ENCODE data around the gene ODC1.

ODC1 gene

GRCh38 chr2:10413503-10413902, 34.6 kb downstream of the ODC1 start:
- no peak for DNase-seq

DNA sequence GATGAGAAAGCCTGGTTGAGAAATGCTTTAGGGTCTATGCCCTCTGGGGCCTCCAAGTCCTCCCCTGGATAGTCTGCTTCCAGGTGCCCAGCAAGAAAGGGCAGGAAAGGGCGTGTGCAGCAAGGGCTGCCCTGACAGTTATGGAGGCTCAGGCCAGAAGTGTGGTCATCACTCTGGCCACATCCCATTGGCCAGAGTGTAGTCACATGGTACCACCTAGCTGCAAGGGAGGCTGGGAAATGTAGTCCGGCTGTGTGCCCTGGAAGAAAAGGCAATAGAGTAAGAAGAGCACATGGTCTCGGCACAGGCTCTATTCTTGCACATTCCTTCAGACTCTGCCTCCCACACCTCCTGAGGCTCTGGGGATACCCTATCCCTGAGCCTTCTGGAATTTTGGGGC, 35.7 kb downstream of the ODC1 start:
- DNase-seq, result no peak

DNA sequence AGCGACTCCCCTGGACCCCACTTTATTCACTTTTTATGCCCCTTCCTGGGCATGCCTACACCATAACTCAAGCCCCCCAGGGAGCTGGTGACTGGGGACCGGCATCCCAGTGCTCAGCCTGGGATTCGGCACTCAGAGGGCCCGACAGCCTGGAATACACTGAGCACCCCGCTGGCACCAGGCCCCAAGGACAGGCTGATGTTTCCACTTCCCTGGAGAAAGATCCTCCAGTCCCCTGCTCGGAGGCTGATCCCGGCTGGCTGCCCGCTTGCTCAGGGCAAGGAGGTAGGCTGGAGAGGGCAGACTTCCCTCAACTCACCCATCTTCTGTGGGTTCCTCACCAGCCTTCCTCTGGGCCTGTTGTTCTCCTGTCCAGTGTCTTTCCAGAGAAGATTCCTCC, 36.6 kb downstream of the ODC1 start:
- no peak for DNase-seq

GRCh38 chr2:10410823-10411437, 37.2 kb downstream of the ODC1 start:
- peak; percentile 3 for DNase-seq

DNA sequence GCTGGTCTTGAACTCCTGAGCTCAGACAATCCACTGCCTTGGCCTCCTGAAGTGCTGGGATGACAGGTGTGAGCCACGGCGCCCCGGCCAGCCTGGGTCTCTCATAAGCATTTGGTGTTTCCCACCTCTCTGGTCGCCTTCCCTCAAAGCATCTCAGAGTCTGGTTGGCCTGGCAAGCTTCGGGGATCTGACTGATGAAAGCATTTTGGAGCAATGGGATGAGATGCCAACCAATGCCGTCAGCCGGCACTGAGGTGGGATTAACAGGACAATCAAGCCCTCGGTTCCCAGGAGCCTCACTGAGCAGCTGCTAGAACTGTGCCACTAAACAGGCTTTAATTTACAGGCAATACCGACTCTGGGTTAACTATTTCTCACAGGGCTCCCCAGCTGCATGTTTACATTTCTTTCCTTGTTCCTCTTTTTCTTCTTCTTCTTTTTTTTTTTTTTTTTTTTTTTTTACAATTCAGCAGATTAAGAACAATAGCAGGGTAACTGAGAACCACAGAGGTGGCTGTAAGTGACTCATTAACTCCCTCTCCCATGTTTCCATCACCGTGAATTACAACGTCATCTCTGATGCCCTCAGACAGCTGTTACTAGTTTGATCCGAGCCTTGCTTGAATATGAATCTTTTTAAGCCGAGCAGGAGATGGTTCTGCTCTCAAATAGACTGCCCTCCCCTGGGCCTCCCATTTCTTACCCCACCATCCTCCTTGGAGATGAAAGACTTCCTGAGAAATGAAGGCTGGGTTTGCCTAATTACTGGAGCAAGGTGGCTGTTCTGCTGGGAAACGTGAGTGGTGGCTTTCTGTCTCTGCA, 37.9 kb downstream of the ODC1 start:
- no peak for DNase-seq

DNA sequence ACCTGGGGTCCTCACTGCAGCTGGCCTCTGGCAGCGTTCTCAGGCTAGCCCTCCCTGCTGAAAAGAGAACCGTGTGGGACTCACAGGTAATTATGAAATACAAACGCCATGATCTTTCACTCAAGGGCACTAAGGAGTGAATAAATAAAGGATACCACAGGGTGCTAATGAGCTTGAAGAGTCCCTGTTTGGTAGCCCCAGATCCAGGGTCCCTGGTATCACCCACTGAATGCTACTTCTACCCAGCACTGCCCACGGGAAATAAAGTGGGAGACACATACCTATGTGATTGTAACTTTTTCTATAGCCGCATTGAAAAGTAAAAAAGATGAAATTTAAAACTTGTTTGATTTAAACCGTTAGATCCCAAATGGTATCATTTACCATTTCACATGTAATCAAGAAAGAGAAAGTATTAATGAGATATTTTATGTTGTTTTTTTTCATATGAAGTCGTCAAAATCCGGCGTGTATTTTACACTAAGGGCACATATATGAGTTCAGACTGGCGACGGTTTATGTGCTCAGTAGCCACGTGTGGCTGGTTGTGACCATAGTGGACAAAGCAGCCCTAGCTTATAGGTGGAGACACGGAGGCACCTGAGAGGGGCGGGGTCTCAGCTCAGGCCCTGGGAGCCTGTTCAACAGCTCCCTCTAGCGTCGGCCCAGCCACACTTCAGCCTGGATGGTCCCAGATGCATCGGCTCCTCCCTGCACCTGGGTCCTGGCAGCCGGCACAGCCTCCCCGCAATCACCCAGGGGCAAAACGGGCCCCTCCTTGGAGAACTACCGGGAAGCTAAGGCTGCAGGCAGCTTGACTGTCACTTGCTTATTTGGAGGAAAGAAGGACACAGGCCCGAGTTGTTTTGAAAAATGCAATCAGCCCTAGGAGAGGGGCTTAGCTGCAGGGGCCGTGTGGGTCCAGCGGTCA, 39.2 kb downstream of the ODC1 start:
- DNase-seq, result peak; percentile 76

DNA sequence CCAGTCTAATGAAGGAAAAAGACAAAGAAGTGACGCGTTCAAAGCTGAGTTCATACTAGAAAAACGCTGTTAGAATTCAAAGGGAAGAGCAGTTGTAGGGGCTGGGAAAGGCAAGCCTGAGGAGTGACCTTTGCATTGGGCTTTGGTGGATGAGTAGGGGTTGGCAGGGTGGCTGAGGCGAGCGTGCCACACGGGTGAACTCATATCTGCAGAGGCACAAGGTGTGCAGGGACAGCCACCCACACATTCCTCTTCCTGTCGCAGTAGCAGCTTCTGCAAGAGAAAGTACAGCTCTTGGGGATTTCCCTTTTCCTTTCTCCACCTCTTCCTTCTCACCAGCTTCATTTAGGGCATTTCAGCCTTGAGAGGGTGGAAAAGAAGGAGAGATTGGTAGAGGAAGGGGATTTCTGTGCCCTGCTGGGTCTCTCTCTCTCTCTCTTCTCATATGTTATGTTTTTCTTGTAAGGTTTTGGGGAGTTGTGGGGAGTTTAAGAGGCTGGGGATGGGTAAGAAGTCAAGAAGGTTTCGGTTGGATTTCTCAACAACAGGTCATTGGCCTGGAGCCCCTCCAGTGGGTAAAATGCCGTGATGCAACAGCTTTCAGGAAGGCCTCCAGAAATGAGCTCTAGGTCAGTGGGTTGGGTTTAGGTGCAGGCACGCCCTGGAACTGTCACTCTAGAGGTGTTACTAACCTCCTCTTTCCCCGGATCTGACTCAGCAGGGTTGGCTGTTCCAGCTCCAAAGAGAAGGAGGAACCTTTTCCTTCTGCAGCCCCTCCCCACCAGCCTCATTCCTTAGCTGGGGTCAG, 40.1 kb downstream of the ODC1 start:
- DNase-seq, result no peak

DNA sequence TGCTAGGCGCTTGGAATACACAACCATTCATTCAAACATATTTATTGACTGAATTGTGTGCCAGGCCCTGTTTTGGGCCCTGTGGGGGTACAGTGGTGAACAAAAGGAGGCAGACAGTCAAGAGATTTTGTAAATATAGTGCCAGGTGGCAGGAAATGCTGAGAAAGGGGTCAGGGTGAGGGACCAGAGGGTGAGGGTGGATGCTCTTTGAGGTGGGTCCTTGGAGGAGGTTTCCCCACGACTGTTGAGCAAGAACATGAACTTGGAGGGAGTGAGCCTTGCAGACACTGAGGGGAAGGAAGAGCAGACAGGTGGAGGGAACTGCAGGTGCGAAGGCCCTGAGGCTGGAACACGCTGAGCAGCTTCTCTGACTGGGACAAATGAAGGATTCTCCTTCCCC, 40.7 kb downstream of the ODC1 start:
- DNase-seq, result peak; percentile 7

DNA sequence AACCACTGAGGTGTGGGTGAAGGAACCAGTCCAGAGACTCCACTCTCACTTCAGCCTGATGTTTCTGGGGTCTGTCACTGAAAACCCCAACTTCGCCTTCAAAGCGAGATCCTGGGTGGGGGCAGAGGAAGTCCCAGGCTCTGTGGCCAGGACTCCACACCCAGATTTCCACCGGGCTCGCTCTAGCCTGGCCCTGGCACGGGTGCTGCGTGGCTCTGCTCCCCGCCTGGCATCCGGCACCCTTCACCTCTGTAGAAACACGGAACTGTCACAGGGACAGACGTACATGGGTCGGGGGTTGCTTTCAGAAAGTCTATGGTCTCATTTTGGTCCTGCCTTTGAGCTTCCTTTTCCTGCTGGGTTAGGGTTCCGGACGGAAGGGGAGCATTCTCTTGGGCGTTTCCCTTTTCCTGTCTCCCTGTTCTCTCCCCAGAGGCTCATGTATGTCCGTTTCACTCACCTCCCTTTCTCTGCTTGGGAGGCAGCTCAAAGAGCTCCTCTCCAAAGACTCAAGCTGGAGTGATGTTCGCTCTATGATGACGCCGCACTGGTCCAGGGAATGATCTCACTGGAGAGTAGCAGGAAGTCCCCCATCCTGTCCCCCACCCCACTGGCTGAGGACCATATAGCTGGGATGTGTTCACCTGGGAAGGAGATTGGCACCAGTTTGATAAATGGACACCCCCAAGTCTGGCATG, 41.5 kb downstream of the ODC1 start:
- no peak for DNase-seq

DNA sequence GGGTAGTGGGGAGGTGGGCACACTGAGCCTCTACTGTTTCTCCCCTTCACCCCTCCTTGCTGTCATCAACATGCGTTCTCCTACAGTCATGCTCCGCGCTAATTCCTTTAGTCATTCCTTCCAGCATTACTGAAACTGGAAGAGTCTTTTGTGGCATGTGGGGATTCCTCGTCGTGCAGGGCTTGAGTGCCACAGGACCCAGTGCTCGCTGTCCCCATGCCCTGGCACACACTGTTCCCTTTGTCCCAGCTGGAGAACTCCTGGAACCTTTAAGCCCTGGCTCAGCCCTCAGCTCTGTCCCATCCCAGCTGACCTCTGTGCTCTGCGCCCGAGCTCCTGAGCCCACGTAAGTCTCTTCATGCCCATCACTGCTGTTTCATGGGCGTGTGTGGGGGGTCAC, 42.1 kb downstream of the ODC1 start:
- no peak for DNase-seq

DNA sequence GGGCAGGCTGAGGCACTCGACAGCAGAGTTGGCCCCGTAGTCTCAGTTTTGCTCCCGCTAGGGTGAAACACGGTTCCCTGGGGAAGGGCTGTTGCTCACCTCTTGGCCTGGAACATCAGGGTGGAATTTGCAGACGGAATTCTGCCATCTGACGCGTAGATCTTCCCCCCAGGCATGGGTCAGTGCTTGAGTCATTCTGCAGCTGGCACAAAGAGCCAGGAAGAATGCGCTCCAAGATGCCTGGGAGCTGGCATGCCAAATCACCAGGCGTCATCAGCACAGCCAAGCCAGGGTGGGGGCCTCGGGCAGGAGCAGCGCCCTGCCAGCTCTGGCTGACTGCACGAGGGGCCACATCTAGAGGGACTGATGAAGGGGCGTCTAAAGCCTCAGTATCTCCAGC, 42.7 kb downstream of the ODC1 start:
- DNase-seq, result no peak

DNA sequence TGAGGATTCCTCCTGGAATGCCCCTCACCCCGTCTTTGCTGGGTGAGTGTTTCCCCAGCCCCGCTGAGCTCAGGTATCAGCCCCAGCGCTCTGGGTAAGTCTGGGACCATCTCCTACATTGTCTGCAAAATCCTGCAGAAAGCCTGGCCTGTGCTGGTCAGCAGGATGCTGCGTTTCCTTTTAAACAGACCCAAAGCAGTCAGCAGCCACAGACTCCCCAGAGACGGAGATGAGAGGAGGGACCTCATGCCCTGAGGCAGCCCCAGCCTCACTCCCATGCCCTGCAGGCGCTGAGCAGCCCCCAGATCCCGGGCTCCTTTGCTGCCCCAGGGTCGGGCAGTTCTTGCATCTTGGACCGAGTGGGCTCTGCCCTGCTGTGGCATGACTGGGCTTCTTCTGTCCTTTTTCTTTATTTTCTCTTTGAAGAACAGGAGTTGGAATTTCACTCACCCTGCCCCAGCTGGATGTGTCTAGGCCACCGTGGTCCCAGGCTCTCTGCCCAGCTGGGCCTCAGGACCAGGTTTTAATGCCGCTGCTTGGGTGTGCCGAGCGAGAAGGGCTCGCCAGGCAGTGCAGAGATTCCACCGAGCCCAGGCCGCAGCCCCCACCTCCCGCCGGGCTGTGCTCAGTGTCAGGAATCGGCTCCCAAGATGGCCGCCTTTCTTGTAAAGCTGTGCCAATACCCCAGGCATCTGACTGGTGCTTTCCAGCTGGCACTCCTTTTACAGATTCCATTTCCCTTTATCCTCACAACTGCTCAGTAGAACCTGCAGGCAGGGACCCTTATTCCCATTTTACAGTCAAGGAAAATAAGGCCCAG, 43.6 kb downstream of the ODC1 start:
- DNase-seq, result no peak

DNA sequence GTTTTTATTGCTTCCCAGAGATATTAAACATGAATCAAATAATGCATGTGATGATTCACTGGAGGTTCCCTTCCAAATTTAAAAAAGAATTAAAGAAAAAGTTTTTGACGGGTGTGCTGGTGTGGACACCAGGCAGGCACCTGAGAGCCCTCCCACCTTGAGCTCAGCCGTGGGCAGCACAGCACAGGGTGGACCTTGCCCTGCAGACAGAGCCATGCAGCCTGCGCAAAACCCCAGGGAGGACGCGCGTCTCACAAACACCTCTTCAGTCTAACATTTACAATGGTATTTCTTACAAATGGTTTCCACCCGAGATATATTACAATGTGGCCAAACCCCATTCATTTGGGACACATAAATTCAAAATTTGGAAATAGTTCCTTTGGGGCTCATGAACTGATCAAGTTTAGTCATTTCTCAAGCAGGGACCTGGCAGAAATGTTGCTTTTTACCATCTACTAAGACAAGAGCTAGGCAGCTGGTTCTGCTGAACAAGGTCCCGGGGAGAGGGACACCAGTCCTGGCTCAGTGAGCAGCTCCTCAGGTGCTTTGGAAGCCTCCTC, 45.4 kb downstream of the ODC1 start:
- no peak for DNase-seq

DNA sequence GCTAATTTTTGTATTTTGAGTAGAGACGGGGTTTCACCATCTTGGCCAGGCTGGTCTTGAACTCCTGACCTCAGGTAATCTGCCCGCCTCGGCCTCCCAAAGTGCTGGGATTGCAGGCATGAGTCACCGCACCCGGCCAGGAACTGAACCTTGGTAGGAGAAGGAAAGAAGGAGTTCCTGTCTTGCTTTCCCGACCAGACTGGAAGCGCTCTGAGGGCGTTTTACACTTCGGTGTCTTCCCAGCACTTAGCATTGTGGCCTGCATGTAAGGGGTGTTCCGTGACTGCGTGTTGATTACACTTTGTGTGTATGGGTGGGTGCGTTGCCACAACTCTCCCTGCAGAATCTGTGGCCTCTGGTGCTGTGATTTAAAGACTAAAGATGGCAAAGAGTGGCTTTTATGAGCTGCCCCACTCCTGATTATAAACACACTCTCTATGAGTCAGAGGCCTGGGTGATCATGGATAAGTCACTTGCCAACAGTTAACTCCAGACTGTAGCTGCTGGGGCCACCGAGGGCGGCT, 46.0 kb downstream of the ODC1 start:
- no peak for DNase-seq

- no peak for DNase-seq
Observed at GRCh38 chr2:10400978-10401951, 46.9 kb downstream of the ODC1 start.

GRCh38 chr2:10400568-10400977, 47.6 kb downstream of the ODC1 start:
- no peak for DNase-seq

- no peak for DNase-seq
Observed at GRCh38 chr2:10400002-10400401, 48.1 kb downstream of the ODC1 start.

DNA sequence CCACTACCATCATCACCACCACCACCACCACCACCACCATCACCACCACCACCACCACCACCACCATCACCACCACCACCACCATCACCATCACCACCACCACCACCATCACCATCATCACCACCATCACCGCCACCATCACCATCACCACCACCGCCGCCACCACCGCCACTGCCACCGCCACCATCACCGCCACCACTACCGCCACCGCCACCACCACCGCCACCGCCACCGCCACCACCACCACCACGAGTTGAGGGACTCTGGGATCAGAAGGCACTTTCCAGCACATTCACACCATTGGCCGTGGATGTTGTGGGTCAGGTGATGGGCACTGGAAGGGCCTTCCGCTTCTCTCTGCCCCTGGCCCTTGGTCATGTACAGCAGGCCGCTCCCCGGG, 48.8 kb downstream of the ODC1 start:
- no peak for DNase-seq

- DNase-seq, result no peak
Observed at GRCh38 chr2:10398496-10398895, 49.6 kb downstream of the ODC1 start.

Data from NCI-H1092 treated with DMSO at 0.1 percent for 48 hours (cell line).